SU-DHL-6 (cell line): Measurements from ENCODE around the gene ATXN7L1.

Source experiments
- H2AFZ ChIP-seq: fragments of 200-600 bp; sonication (generic); 2 replicates; pipeline ENCODE4 v1.6.1; 2014; ENCODE audit warnings: low read depth, mild to moderate bottlenecking, moderate library complexity, mixed read lengths, antibody characterized with exemption, low read length; ENCODE audit not compliant: severe bottlenecking
- H3F3A ChIP-seq: fragments of 200-600 bp; shearing (Covaris generic); 2 replicates; pipeline ENCODE4 v1.6.0; 2016; ENCODE audit warnings: antibody characterized with exemption, mild to moderate bottlenecking; ENCODE audit not compliant: insufficient read depth
- H3K27ac ChIP-seq: fragments of 200-600 bp; sonication (generic); 2 replicates; pipeline ENCODE4 v1.5.1; 2016; ENCODE audit warnings: low read depth, mild to moderate bottlenecking, low read length, moderate library complexity, mixed read lengths
- H3K27me3 ChIP-seq: fragments of 200-600 bp; sonication (generic), shearing (Covaris generic); 2 replicates; pipeline ENCODE4 v1.6.0; 2014; ENCODE audit warnings: mild to moderate bottlenecking, low read length
- H3K36me3 ChIP-seq: fragments of 200-600 bp; sonication (generic); 2 replicates; pipeline ENCODE4 v1.6.1; 2014; ENCODE audit warnings: mild to moderate bottlenecking, low read length, mixed read lengths
- H3K4me2 ChIP-seq: fragments of 300-600, 200-600 bp; shearing (Covaris generic), sonication (generic); 2 replicates; pipeline ENCODE4 v1.6.0; 2014; ENCODE audit warnings: low read length, low read depth, mild to moderate bottlenecking; ENCODE audit not compliant: poor library complexity, severe bottlenecking
- H3K4me3 ChIP-seq: fragments of 200-600 bp; sonication (generic); 2 replicates; pipeline ENCODE4 v1.5.1; 2014; ENCODE audit warnings: antibody characterized with exemption, low read length, mild to moderate bottlenecking, mixed read lengths; ENCODE audit not compliant: insufficient read depth, poor library complexity, severe bottlenecking
- H3K79me2 ChIP-seq: fragments of 200-600 bp; sonication (generic); 2 replicates; pipeline ENCODE4 v1.6.1; 2014; ENCODE audit warnings: mild to moderate bottlenecking, low read length, moderate library complexity; ENCODE audit not compliant: insufficient read depth
- H3K9ac ChIP-seq: fragments of 200-600 bp; sonication (generic); 2 replicates; pipeline ENCODE4 v1.7.0; 2014; ENCODE audit warnings: mild to moderate bottlenecking, low read length
- H3K9me2 ChIP-seq: fragments of 200-600 bp; sonication (generic); replicated peaks from 2 replicates; pipeline ENCODE4 v1.6.1; 2014; ENCODE audit warnings: low read length; ENCODE audit not compliant: insufficient read depth
- H3K9me3 ChIP-seq: fragments of 200-600 bp; sonication (generic); 2 replicates; pipeline ENCODE4 v1.6.1; 2014; ENCODE audit warnings: low read length, mixed read lengths; ENCODE audit not compliant: insufficient read depth
- H4K20me1 ChIP-seq: fragments of 200-600 bp; sonication (generic); 2 replicates; pipeline ENCODE4 v1.6.1; 2014; ENCODE audit warnings: low read depth, mild to moderate bottlenecking, antibody characterized with exemption, low read length, moderate library complexity, mixed read lengths
- EZH2phosphoT487 ChIP-seq: fragments of 200-600 bp; sonication (generic), shearing (Covaris generic); conservative IDR thresholded peaks from 2 replicates; pipeline ENCODE4 v1.6.1; 2018; ENCODE audit warnings: mild to moderate bottlenecking, antibody characterized with exemption, low read length, moderate library complexity, mixed read lengths
- TF ChIP-seq, protein P1 (sequence below): fragments of 200-600 bp; sonication (generic); IDR thresholded peaks from one replicate; pipeline ENCODE4 v1.5.1; 2017; ENCODE audit warnings: antibody characterized with exemption, mild to moderate bottlenecking, low read length, moderate library complexity; ENCODE audit not compliant: insufficient read depth, poor library complexity, severe bottlenecking

ATXN7L1 gene

DNA sequence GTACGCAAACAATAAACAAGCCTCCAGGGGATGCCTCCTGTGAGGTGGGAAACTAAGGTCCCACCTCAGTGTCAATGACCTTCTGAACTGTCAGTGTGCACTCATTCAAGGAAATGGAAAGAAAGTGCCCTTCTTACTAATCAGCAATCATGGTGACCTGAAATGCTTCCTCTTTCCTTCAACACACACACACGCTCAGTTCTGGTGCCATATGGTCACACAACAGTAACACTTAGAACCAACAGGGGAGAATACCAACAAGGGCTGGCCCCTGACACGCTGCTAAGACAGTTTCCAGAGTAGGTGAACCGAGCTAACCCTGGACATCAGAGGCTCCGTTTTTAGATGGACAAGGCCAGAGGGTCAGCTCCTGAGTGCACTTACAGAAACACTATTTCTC, 253.0 kb downstream of the ATXN7L1 start:
- TF ChIP-seq, protein P1, sequence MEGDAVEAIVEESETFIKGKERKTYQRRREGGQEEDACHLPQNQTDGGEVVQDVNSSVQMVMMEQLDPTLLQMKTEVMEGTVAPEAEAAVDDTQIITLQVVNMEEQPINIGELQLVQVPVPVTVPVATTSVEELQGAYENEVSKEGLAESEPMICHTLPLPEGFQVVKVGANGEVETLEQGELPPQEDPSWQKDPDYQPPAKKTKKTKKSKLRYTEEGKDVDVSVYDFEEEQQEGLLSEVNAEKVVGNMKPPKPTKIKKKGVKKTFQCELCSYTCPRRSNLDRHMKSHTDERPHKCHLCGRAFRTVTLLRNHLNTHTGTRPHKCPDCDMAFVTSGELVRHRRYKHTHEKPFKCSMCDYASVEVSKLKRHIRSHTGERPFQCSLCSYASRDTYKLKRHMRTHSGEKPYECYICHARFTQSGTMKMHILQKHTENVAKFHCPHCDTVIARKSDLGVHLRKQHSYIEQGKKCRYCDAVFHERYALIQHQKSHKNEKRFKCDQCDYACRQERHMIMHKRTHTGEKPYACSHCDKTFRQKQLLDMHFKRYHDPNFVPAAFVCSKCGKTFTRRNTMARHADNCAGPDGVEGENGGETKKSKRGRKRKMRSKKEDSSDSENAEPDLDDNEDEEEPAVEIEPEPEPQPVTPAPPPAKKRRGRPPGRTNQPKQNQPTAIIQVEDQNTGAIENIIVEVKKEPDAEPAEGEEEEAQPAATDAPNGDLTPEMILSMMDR = no peak
- no peak for TF ChIP-seq EZH2phosphoT487
- H3K36me3 ChIP-seq = no peaks in the 10 kb centered on the region

GRCh38 chr7:105622106-105622731, 254.2 kb downstream of the ATXN7L1 start:
- no peaks in the 10 kb centered on the region for H3K27me3 ChIP-seq
- H3K36me3 ChIP-seq = no peaks in the 10 kb centered on the region
- no peaks in the 10 kb centered on the region for H3K9me3 ChIP-seq
- no peak overlapping the region for H3K9ac ChIP-seq
- no peak overlapping the region for H2AFZ ChIP-seq
- TF ChIP-seq, protein P1 = no peak
- no peak for TF ChIP-seq EZH2phosphoT487
- no peak overlapping the region for H3K4me3 ChIP-seq
- no peaks in the 10 kb centered on the region for H3F3A ChIP-seq
- H3K9me2 ChIP-seq = no peaks in the 10 kb centered on the region
- no peak overlapping the region for H3K27ac ChIP-seq
- no peaks in the 10 kb centered on the region for H3K79me2 ChIP-seq
- no peaks in the 10 kb centered on the region for H4K20me1 ChIP-seq
- H3K4me2 ChIP-seq = no peak overlapping the region

More for the DNA sequence above, 253.0 kb downstream of the ATXN7L1 start:
- Histone ChIP-seq H2AFZ (no peak overlapping the region), H3K79me2 (no peaks in the 10 kb centered on the region), H4K20me1 (no peaks in the 10 kb centered on the region), H3F3A (no peaks in the 10 kb centered on the region), H3K9me2 (no peaks in the 10 kb centered on the region), H3K4me3 (no peak overlapping the region), H3K27ac (no peak overlapping the region), H3K4me2 (no peak overlapping the region), H3K9me3 (no peaks in the 10 kb centered on the region), H3K27me3 (no peaks in the 10 kb centered on the region), H3K9ac (no peak overlapping the region)

DNA sequence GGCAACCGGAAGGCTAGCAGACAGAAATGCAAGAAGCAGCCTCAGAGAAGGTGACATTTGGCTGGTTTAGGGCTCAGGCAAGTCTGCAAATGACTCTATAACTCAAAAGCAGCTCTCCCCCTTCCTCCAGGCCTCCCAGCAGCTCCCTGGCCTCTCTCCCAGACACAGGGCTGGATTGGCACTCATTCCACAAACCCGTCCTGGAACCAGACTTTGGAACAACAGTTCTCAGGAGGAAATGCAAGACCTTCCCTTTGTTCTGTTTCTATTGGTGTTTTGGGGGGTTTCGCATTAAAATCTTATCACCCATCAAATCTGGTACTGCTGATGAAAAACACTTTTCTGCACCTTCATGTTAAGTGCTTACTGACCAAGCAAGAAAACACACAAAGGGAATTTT, 254.8 kb downstream of the ATXN7L1 start:
- H3K4me3 ChIP-seq = no peak overlapping the region
- H3K9me3 ChIP-seq = no peaks in the 10 kb centered on the region
- no peak overlapping the region for H3K27ac ChIP-seq
- H3K4me2 ChIP-seq = no peak overlapping the region
- H3K9ac ChIP-seq = no peak overlapping the region
- no peaks in the 10 kb centered on the region for H3K27me3 ChIP-seq
- H2AFZ ChIP-seq = no peak overlapping the region
- no peaks in the 10 kb centered on the region for H4K20me1 ChIP-seq
- H3K79me2 ChIP-seq = no peaks in the 10 kb centered on the region
- no peaks in the 10 kb centered on the region for H3K36me3 ChIP-seq
- H3K9me2 ChIP-seq = no peaks in the 10 kb centered on the region
- H3F3A ChIP-seq = no peaks in the 10 kb centered on the region
- TF ChIP-seq EZH2phosphoT487 = no peak
- TF ChIP-seq, protein P1 = no peak
